HEK293 (cell line): Measurements from ENCODE around the gene CBLL1.

Experiments
- CTCF ChIA-PET: fragments of 350-600 bp; formaldehyde crosslinking; extraction: SDS; loops from one replicate; lab custom pipeline; 2021; ENCODE audit warnings: antibody characterized with exemption; lab: Yijun Ruan, JAX
- POLR2A ChIA-PET: fragments of 300-600 bp; formaldehyde crosslinking; extraction: SDS; loops from one replicate; lab custom pipeline; 2020; ENCODE audit warnings: antibody characterized with exemption, inconsistent platforms; lab: Yijun Ruan, JAX
- H3K27ac ChIP-seq: fragments of 200-500 bp; sonication (Bioruptor generic); 2 replicates; pipeline ENCODE4 v1.5.1; 2014; ENCODE audit warnings: low read depth, low read length, control low read depth, inconsistent platforms; ENCODE audit errors: extremely low read depth
- H3K36me3 ChIP-seq, 2 experiments: fragments of 200-500 bp in 1 of 2; sonication (Bioruptor generic) in 1 of 2; 1 replicate in 1 of 2; 2 replicates in 1 of 2; pipeline ENCODE4 v1.5.1; 2014 to 2017; ENCODE audit warnings: inconsistent platforms in 2 of 2, low read length in 2 of 2; ENCODE audit not compliant: control insufficient read depth in 2 of 2, insufficient read depth in 1 of 2
- H3K4me1 ChIP-seq: fragments of 200-500 bp; sonication (Bioruptor generic); 2 replicates; pipeline ENCODE4 v1.5.1; 2014; ENCODE audit warnings: mild to moderate bottlenecking, low read length, inconsistent platforms; ENCODE audit not compliant: control insufficient read depth, insufficient read depth
- H3K4me3 ChIP-seq: 2 replicates; pipeline ENCODE4 v1.5.1; 2011; ENCODE audit warnings: low read depth, mild to moderate bottlenecking, control low read depth, low read length, moderate library complexity
- H3K9me3 ChIP-seq: fragments of 200-500 bp; sonication (Bioruptor generic); 2 replicates; pipeline ENCODE4 v1.5.1; 2014; ENCODE audit warnings: low read depth, low read length, inconsistent platforms; ENCODE audit not compliant: control insufficient read depth, insufficient read depth
- GFI1B ChIP-seq: fragments of 450-650 bp; formaldehyde crosslinking; IDR thresholded peaks from 2 replicates; pipeline ENCODE4 v1.5.1; 2016; ENCODE audit warnings: missing biosample characterization, missing genetic modification characterization
- GLIS1 ChIP-seq: fragments of 450-650 bp; formaldehyde crosslinking; IDR thresholded peaks from 2 replicates; pipeline ENCODE4 v1.5.1; 2016; ENCODE audit warnings: missing biosample characterization, missing genetic modification characterization
- KLF9 ChIP-seq: fragments of 450-650 bp; formaldehyde crosslinking; IDR thresholded peaks from 2 replicates; pipeline ENCODE4 v1.5.1; 2016; ENCODE audit warnings: missing biosample characterization, missing genetic modification characterization, low read depth
- REPIN1 ChIP-seq: fragments of 450-650 bp; formaldehyde crosslinking; IDR thresholded peaks from 2 replicates; pipeline ENCODE4 v1.5.1; 2017; ENCODE audit warnings: missing biosample characterization, missing genetic modification characterization, low read depth
- ZBTB1 ChIP-seq: fragments of 450-650 bp; formaldehyde crosslinking; IDR thresholded peaks from 2 replicates; pipeline ENCODE4 v1.5.1; 2016; ENCODE audit warnings: missing biosample characterization, missing genetic modification characterization
- ZFP41 ChIP-seq: fragments of 450-650 bp; formaldehyde crosslinking; IDR thresholded peaks from 2 replicates; pipeline ENCODE4 v1.5.1; 2016; ENCODE audit warnings: missing biosample characterization, missing genetic modification characterization, borderline replicate concordance
- ZNF10 ChIP-seq: fragments of 450-650 bp; formaldehyde crosslinking; IDR thresholded peaks from 2 replicates; pipeline ENCODE4 v1.5.1; 2017; ENCODE audit warnings: missing biosample characterization, missing genetic modification characterization
- ZNF221 ChIP-seq: fragments of 450-650 bp; formaldehyde crosslinking; IDR thresholded peaks from 2 replicates; pipeline ENCODE4 v1.5.1; 2017; ENCODE audit warnings: missing biosample characterization, missing genetic modification characterization, borderline replicate concordance
- ZNF274 ChIP-seq, 2 experiments: fragments of 200-500 bp in 1 of 2; fragments of 450-650 bp in 1 of 2; sonication (Bioruptor generic) in 1 of 2; formaldehyde crosslinking in 1 of 2; IDR thresholded peaks; 2 replicates each; pipeline versions ENCODE4 v1.5.1 to v1.6.1; 2014 to 2016; ENCODE audit warnings: borderline replicate concordance in 1 of 2, inconsistent platforms in 1 of 2, low read length in 1 of 2, missing biosample characterization in 1 of 2, missing genetic modification characterization in 1 of 2
- ZNF341 ChIP-seq: fragments of 450-650 bp; formaldehyde crosslinking; IDR thresholded peaks from 2 replicates; pipeline ENCODE4; 2016; ENCODE audit warnings: low read depth, missing biosample characterization, missing genetic modification characterization
- ZNF514 ChIP-seq: fragments of 450-650 bp; formaldehyde crosslinking; IDR thresholded peaks from 2 replicates; pipeline ENCODE4 v1.5.1; 2016; ENCODE audit warnings: missing biosample characterization, missing genetic modification characterization
- ZNF529 ChIP-seq: fragments of 450-650 bp; formaldehyde crosslinking; IDR thresholded peaks from 2 replicates; pipeline ENCODE4 v1.5.1; 2017; ENCODE audit warnings: missing genetic modification characterization, missing biosample characterization; ENCODE audit not compliant: insufficient replicate concordance
- ZNF530 ChIP-seq: fragments of 450-650 bp; formaldehyde crosslinking; IDR thresholded peaks from 2 replicates; pipeline ENCODE4 v1.5.1; 2016; ENCODE audit warnings: low read depth, missing biosample characterization, missing genetic modification characterization
- ZNF621 ChIP-seq: fragments of 450-650 bp; formaldehyde crosslinking; IDR thresholded peaks from 2 replicates; pipeline ENCODE4 v1.5.1; 2017; ENCODE audit warnings: missing biosample characterization, missing genetic modification characterization
- ZNF660 ChIP-seq: fragments of 450-650 bp; IDR thresholded peaks from 2 replicates; pipeline ENCODE4 v1.5.1; 2018; ENCODE audit warnings: missing biosample characterization, mild to moderate bottlenecking, missing genetic modification characterization
- ZNF670 ChIP-seq: fragments of 450-650 bp; formaldehyde crosslinking; IDR thresholded peaks from 2 replicates; pipeline ENCODE4 v1.5.1; 2016; ENCODE audit warnings: missing biosample characterization, missing genetic modification characterization, low read depth
- ZNF707 ChIP-seq: fragments of 450-650 bp; formaldehyde crosslinking; IDR thresholded peaks from 2 replicates; pipeline ENCODE4 v1.5.1; 2016; ENCODE audit warnings: missing biosample characterization, missing genetic modification characterization
- ZNF785 ChIP-seq: fragments of 450-650 bp; formaldehyde crosslinking; IDR thresholded peaks from 2 replicates; pipeline ENCODE4 v1.5.1; 2016; ENCODE audit warnings: missing biosample characterization, missing genetic modification characterization
- ZNF837 ChIP-seq: fragments of 450-650 bp; formaldehyde crosslinking; IDR thresholded peaks from 2 replicates; pipeline ENCODE4 v1.5.1; 2016; ENCODE audit warnings: missing biosample characterization, missing genetic modification characterization
- ZSCAN30 ChIP-seq: fragments of 450-650 bp; IDR thresholded peaks from 2 replicates; pipeline ENCODE4 v1.5.1; 2018; ENCODE audit warnings: missing biosample characterization, mild to moderate bottlenecking, missing genetic modification characterization, moderate library complexity
- TF ChIP-seq, protein P1 (sequence below): fragments of 450-650 bp; IDR thresholded peaks from 2 replicates; pipeline ENCODE4 v1.5.1; 2018; ENCODE audit warnings: missing biosample characterization, missing genetic modification characterization
- TF ChIP-seq, protein P2 (sequence below): sonication (generic); formaldehyde crosslinking; IDR thresholded peaks from 2 replicates; pipeline ENCODE4 v1.8.1; 2022; ENCODE audit warnings: mild to moderate bottlenecking, moderate library complexity, missing genetic modification reagents
- TF ChIP-seq, protein P3 (sequence below): fragments of 450-650 bp; formaldehyde crosslinking; IDR thresholded peaks from 2 replicates; pipeline ENCODE4 v1.5.1; 2017; ENCODE audit warnings: missing biosample characterization, missing genetic modification characterization

The CBLL1 gene

DNA sequence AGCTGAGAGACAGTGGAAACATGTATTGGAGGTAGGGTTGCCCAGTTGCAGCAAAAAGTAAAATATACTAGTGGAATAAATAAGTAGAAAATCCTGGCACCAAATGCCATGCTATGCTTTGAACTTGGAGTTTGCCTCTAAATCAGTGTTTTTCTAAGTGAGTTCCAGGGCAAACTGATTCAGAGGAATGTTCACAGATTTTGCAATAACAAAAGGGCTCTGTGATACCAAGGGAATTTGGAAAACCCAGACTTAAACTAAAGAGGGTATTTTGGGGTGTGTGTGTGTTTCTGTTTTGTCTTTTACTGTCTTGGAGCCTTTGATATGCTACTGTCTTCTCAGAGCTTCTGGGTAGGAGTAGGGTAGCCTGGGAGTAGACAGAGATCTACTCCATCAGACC is 43.4 kb upstream of the CBLL1 start (continued):
- no peak for TF ChIP-seq GFI1B (tag by site-specific recombination)
- no peak for TF ChIP-seq ZNF837 (tag by site-specific recombination)
- TF ChIP-seq ZNF514, result no peak
- TF ChIP-seq ZBTB1 (tag by site-specific recombination), result no peak
- TF ChIP-seq, all 188 proteins: peak for 0

DNA sequence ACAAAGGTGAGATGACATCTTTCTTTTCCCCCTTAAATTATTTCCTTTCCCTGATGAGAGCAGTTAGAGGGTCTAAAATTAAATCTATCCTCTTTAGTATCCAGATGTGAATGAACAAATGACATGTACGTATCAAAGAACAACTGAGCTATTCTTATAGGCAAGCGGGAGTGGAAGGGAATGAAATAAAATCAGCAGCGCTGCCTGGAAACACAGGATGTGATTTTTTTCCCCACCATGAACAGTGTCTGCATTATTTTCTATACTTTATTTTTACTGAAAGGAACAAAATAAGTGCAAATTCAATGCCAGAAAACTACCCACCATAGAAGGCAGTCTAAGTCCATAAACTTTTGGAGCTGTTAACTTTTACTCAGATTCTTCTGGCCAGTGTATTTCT is 42.8 kb upstream of the CBLL1 start:
- Histone ChIP-seq H3K4me1 (no peaks in the 10 kb centered on the region), H3K9me3 (no peaks in the 10 kb centered on the region), H3K27ac (no peak overlapping the region), H3K36me3 (no peaks in the 10 kb centered on the region), H3K4me3 (no peak overlapping the region)
- ChIA-PET POLR2A (no interaction called here), CTCF (no interaction called here)
- TF ChIP-seq ZNF529 (tag by site-specific recombination), result no peak
- no peak for TF ChIP-seq ZNF274 (IDR thresholded peaks at IDR 0.05; ENCODE audit: low read length)
- no peak for TF ChIP-seq ZNF274 (tag by site-specific recombination; IDR thresholded peaks at IDR 0.05; ENCODE audit: borderline replicate concordance)
- TF ChIP-seq, protein P1, sequence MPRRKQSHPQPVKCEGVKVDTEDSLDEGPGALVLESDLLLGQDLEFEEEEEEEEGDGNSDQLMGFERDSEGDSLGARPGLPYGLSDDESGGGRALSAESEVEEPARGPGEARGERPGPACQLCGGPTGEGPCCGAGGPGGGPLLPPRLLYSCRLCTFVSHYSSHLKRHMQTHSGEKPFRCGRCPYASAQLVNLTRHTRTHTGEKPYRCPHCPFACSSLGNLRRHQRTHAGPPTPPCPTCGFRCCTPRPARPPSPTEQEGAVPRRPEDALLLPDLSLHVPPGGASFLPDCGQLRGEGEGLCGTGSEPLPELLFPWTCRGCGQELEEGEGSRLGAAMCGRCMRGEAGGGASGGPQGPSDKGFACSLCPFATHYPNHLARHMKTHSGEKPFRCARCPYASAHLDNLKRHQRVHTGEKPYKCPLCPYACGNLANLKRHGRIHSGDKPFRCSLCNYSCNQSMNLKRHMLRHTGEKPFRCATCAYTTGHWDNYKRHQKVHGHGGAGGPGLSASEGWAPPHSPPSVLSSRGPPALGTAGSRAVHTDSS, result no peak
- TF ChIP-seq ZSCAN30, result no peak
- no peak for TF ChIP-seq ZNF530 (tag by site-specific recombination)
- TF ChIP-seq ZNF660 (tag by site-specific recombination), result no peak
- TF ChIP-seq ZFP41 (tag by site-specific recombination), result no peak
- no peak for TF ChIP-seq GLIS1
- TF ChIP-seq ZNF621 (tag by site-specific recombination), result no peak
- no peak for TF ChIP-seq ZNF221
- no peak for TF ChIP-seq ZNF670 (tag by site-specific recombination)
- no peak for TF ChIP-seq ZNF785
- TF ChIP-seq, protein P2, sequence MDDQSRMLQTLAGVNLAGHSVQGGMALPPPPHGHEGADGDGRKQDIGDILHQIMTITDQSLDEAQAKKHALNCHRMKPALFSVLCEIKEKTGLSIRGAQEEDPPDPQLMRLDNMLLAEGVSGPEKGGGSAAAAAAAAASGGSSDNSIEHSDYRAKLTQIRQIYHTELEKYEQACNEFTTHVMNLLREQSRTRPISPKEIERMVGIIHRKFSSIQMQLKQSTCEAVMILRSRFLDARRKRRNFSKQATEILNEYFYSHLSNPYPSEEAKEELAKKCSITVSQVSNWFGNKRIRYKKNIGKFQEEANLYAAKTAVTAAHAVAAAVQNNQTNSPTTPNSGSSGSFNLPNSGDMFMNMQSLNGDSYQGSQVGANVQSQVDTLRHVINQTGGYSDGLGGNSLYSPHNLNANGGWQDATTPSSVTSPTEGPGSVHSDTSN (CRISPR knock-in tag), result no peak
- TF ChIP-seq ZNF707 (tag by site-specific recombination), result no peak
- TF ChIP-seq REPIN1 (tag by site-specific recombination), result no peak
- TF ChIP-seq, protein P3, sequence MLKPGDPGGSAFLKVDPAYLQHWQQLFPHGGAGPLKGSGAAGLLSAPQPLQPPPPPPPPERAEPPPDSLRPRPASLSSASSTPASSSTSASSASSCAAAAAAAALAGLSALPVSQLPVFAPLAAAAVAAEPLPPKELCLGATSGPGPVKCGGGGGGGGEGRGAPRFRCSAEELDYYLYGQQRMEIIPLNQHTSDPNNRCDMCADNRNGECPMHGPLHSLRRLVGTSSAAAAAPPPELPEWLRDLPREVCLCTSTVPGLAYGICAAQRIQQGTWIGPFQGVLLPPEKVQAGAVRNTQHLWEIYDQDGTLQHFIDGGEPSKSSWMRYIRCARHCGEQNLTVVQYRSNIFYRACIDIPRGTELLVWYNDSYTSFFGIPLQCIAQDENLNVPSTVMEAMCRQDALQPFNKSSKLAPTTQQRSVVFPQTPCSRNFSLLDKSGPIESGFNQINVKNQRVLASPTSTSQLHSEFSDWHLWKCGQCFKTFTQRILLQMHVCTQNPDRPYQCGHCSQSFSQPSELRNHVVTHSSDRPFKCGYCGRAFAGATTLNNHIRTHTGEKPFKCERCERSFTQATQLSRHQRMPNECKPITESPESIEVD (tag by site-specific recombination), result no peak
- no peak for TF ChIP-seq ZNF10 (tag by site-specific recombination)
- no peak for TF ChIP-seq KLF9 (tag by site-specific recombination)
- TF ChIP-seq ZNF341 (tag by site-specific recombination), result no peak
